Activated T-cell treated with anti-CD3 and anti-CD28 coated beads, Interleukin-2, amount 50 U/mL, for 4 hours (primary cell): ENCODE measurements around the gene FAN1. TPM values are rescaled to one million over a fixed set of nuclear protein-coding genes. Genes with fewer than 3 reads are reported as not detected.

Experiments used
- ATAC-seq, 2 donors: fragments of 200-7000 bp; cut with Tn5 transposase; one replicate each; pipeline ENCODE4 v1.10.0; 2021
- DNase-seq: peaks from one replicate; pipeline ENCODE4 v3.0.0-alpha.2; 2020
- H3K27me3 Mint-ChIP-seq: one replicate; pipeline ENCODE4 v1.8.0; 2021; ENCODE audit warnings: low read depth, mixed read lengths
- H3K36me3 Mint-ChIP-seq: one replicate; pipeline ENCODE4 v1.8.0; 2022; ENCODE audit warnings: mixed read lengths; ENCODE audit not compliant: insufficient read depth
- H3K4me1 Mint-ChIP-seq: one replicate; pipeline ENCODE4 v1.8.0; 2021; ENCODE audit warnings: low read depth, mixed read lengths
- H3K4me3 Mint-ChIP-seq: one replicate; pipeline ENCODE4 v1.8.0; 2021; ENCODE audit warnings: mild to moderate bottlenecking, moderate library complexity, mixed read lengths
- H3K9me3 Mint-ChIP-seq: one replicate; pipeline ENCODE4 v1.8.0; 2021; ENCODE audit warnings: mixed read lengths
- total RNA-seq, 3 donors: library from RNA; stranded (reverse); gene quantifications; one replicate each; pipeline ENCODE4 v1.2.1, GENCODE V29; 2021

FAN1 gene
- total RNA-seq, 3 donors from 2014 or later = 15.6 to 18.1 (median 16.7) TPM

GRCh38 chr15:30904812-30905211, 1.1 kb downstream of the FAN1 start:
- H3K4me1 Mint-ChIP-seq = peaks cover 31% of the 10 kb centered on the region
- no peak for ATAC-seq
- peak overlapping the region; percentile 90 for H3K4me3 Mint-ChIP-seq
- H3K9me3 Mint-ChIP-seq = no peaks in the 10 kb centered on the region
- H3K36me3 Mint-ChIP-seq = peaks cover 21% of the 10 kb centered on the region
- no peaks in the 10 kb centered on the region for H3K27me3 Mint-ChIP-seq
- DNase-seq = no peak

- H3K4me1 Mint-ChIP-seq = peaks cover 31% of the 10 kb centered on the region
- no peaks in the 10 kb centered on the region for H3K27me3 Mint-ChIP-seq
- peak overlapping the region; percentile 7 for H3K4me3 Mint-ChIP-seq
- DNase-seq (no peak), ATAC-seq (no peak)
- H3K36me3 Mint-ChIP-seq = peaks cover 28% of the 10 kb centered on the region
- H3K9me3 Mint-ChIP-seq = no peaks in the 10 kb centered on the region
Observed at GRCh38 chr15:30905821-30906220, 2.1 kb downstream of the FAN1 start.

- peaks cover 28% of the 10 kb centered on the region for H3K36me3 Mint-ChIP-seq
- ATAC-seq (no peak), DNase-seq (no peak)
- H3K4me1 Mint-ChIP-seq = peaks cover 31% of the 10 kb centered on the region
- H3K9me3 Mint-ChIP-seq = no peaks in the 10 kb centered on the region
- H3K4me3 Mint-ChIP-seq = no peak overlapping the region
- no peaks in the 10 kb centered on the region for H3K27me3 Mint-ChIP-seq
Observed at GRCh38 chr15:30906366-30906765, 2.7 kb downstream of the FAN1 start.

GRCh38 chr15:30913761-30914160, 10.0 kb downstream of the FAN1 start:
- H3K4me3 Mint-ChIP-seq = no peak overlapping the region
- DNase-seq (no peak), ATAC-seq (no peak)
- H3K9me3 Mint-ChIP-seq = no peaks in the 10 kb centered on the region
- peaks cover 8% of the 10 kb centered on the region for H3K4me1 Mint-ChIP-seq
- peaks cover 32% of the 10 kb centered on the region for H3K36me3 Mint-ChIP-seq
- no peaks in the 10 kb centered on the region for H3K27me3 Mint-ChIP-seq

GRCh38 chr15:30917013-30917412, 13.3 kb downstream of the FAN1 start:
- H3K4me3 Mint-ChIP-seq = no peak overlapping the region
- H3K36me3 Mint-ChIP-seq = peaks cover 24% of the 10 kb centered on the region
- ATAC-seq = no peak
- peaks cover 5% of the 10 kb centered on the region for H3K4me1 Mint-ChIP-seq
- H3K27me3 Mint-ChIP-seq = no peaks in the 10 kb centered on the region
- DNase-seq = no peak
- no peaks in the 10 kb centered on the region for H3K9me3 Mint-ChIP-seq

GRCh38 chr15:30917675-30918074, 14.0 kb downstream of the FAN1 start:
- Mint-ChIP-seq H3K4me3 (no peak overlapping the region), H3K4me1 (peaks cover 5% of the 10 kb centered on the region), H3K9me3 (no peaks in the 10 kb centered on the region), H3K27me3 (no peaks in the 10 kb centered on the region), H3K36me3 (peaks cover 30% of the 10 kb centered on the region)
- ATAC-seq (no peak), DNase-seq (no peak)

- no peaks in the 10 kb centered on the region for H3K9me3 Mint-ChIP-seq
- peaks cover 5% of the 10 kb centered on the region for H3K4me1 Mint-ChIP-seq
- no peak for ATAC-seq
- H3K27me3 Mint-ChIP-seq = no peaks in the 10 kb centered on the region
- peaks cover 31% of the 10 kb centered on the region for H3K36me3 Mint-ChIP-seq
- no peak overlapping the region for H3K4me3 Mint-ChIP-seq
- DNase-seq = no peak
Observed at GRCh38 chr15:30918366-30918765, 14.7 kb downstream of the FAN1 start.

- Mint-ChIP-seq H3K4me1 (peaks cover 5% of the 10 kb centered on the region), H3K4me3 (no peak overlapping the region), H3K9me3 (no peaks in the 10 kb centered on the region), H3K27me3 (no peaks in the 10 kb centered on the region), H3K36me3 (peaks cover 38% of the 10 kb centered on the region)
- DNase-seq (no peak), ATAC-seq (no peak)
Observed at GRCh38 chr15:30919877-30920550, 16.3 kb downstream of the FAN1 start.

- H3K27me3 Mint-ChIP-seq = no peaks in the 10 kb centered on the region
- H3K4me3 Mint-ChIP-seq = no peak overlapping the region
- peaks cover 41% of the 10 kb centered on the region for H3K36me3 Mint-ChIP-seq
- DNase-seq (no peak), ATAC-seq (no peak)
- no peaks in the 10 kb centered on the region for H3K9me3 Mint-ChIP-seq
- H3K4me1 Mint-ChIP-seq = peaks cover 5% of the 10 kb centered on the region
Observed at GRCh38 chr15:30921106-30921505, 17.4 kb downstream of the FAN1 start.

GRCh38 chr15:30921781-30922479, 18.2 kb downstream of the FAN1 start:
- Mint-ChIP-seq H3K4me3 (no peak overlapping the region), H3K27me3 (no peaks in the 10 kb centered on the region), H3K9me3 (no peaks in the 10 kb centered on the region), H3K36me3 (peaks cover 42% of the 10 kb centered on the region), H3K4me1 (peaks cover 1% of the 10 kb centered on the region)
- ATAC-seq (no peak), DNase-seq (no peak)

- H3K36me3 Mint-ChIP-seq = peaks cover 42% of the 10 kb centered on the region
- no peaks in the 10 kb centered on the region for H3K9me3 Mint-ChIP-seq
- no peak overlapping the region for H3K4me3 Mint-ChIP-seq
- no peaks in the 10 kb centered on the region for H3K4me1 Mint-ChIP-seq
- DNase-seq = no peak
- ATAC-seq = no peak
- H3K27me3 Mint-ChIP-seq = no peaks in the 10 kb centered on the region
Observed at GRCh38 chr15:30922480-30923311, 19.0 kb downstream of the FAN1 start.

- Mint-ChIP-seq H3K4me3 (no peak overlapping the region), H3K36me3 (peaks cover 40% of the 10 kb centered on the region), H3K27me3 (no peaks in the 10 kb centered on the region), H3K4me1 (no peaks in the 10 kb centered on the region), H3K9me3 (no peaks in the 10 kb centered on the region)
- ATAC-seq (no peak), DNase-seq (no peak)
Observed at GRCh38 chr15:30923429-30923828, 19.7 kb downstream of the FAN1 start.

- peaks cover 41% of the 10 kb centered on the region for H3K36me3 Mint-ChIP-seq
- no peaks in the 10 kb centered on the region for H3K9me3 Mint-ChIP-seq
- DNase-seq = no peak
- no peak for ATAC-seq
- no peaks in the 10 kb centered on the region for H3K4me1 Mint-ChIP-seq
- no peak overlapping the region for H3K4me3 Mint-ChIP-seq
- H3K27me3 Mint-ChIP-seq = no peaks in the 10 kb centered on the region
Observed at GRCh38 chr15:30924353-30924752, 20.6 kb downstream of the FAN1 start.

- H3K4me1 Mint-ChIP-seq = no peaks in the 10 kb centered on the region
- ATAC-seq (no peak), DNase-seq (no peak)
- no peaks in the 10 kb centered on the region for H3K9me3 Mint-ChIP-seq
- no peak overlapping the region for H3K4me3 Mint-ChIP-seq
- peaks cover 45% of the 10 kb centered on the region for H3K36me3 Mint-ChIP-seq
- no peaks in the 10 kb centered on the region for H3K27me3 Mint-ChIP-seq
Observed at GRCh38 chr15:30925686-30926085, 22.0 kb downstream of the FAN1 start.
